ENCODE results near the gene SH3BP1.
A peak's percentile ranks its signal among the peaks of the same experiment; 100 is the strongest.

GRCh38 chr22:37661160-37661924, 21.9 kb downstream of the SH3BP1 start:
- peak in 1 of 3 experiments; percentile 34 for TF ChIP-seq CTCF (IDR thresholded peaks at IDR 0.05)
- no peak for TF ChIP-seq POLR2AphosphoS5 (IDR thresholded peaks at IDR 0.05; ENCODE audit: insufficient read depth in 1 of 2, low read depth in 1 of 2)
